Measurements from ENCODE around the gene TEX19.

TEX19 gene

GRCh38 chr17:82316651-82317393 lies 42.2 kb upstream of the TEX19 start:
- Histone ChIP-seq H3K9me3 (ENCODE audit: control insufficient read depth in 2 of 2, low read length in 2 of 2) (no peaks in the 10 kb centered on the region), H3K36me3 (ENCODE audit: control insufficient read depth in 2 of 2, insufficient read depth in 2 of 2, low read length in 2 of 2) (no peaks in the 10 kb centered on the region), H3K4me1 (ENCODE audit: control insufficient read depth in 2 of 2, insufficient read depth in 2 of 2, low read length in 2 of 2) (peaks cover 0 to 2% of the 10 kb centered on the region in 2 donors), H3K27ac (ENCODE audit: low read depth in 2 of 2, low read length in 2 of 2) (no peak overlapping the region), H3K9ac (ENCODE audit: low read depth in 1 of 2, low read length in 2 of 2) (no peak overlapping the region), H3K4me3 (ENCODE audit: low read length in 2 of 2) (peak overlapping the region; percentile 18 to 27), H3K27me3 (ENCODE audit: control insufficient read depth in 2 of 2, insufficient read depth in 2 of 2, low read length in 2 of 2) (peaks cover 9 to 17% of the 10 kb centered on the region in 2 donors)

GRCh38 chr17:82317394-82318168 lies 41.5 kb upstream of the TEX19 start, which contains the start of gene CD7:
CD7 (minus strand) TSS chr17:82317608; CDS start chr17:82317495, 113 bp downstream.
- Histone ChIP-seq H3K36me3 (ENCODE audit: control insufficient read depth in 2 of 2, insufficient read depth in 2 of 2, low read length in 2 of 2) (no peaks in the 10 kb centered on the region), H3K27ac (ENCODE audit: low read depth in 2 of 2, low read length in 2 of 2) (no peak within 1 kb of the TSS), H3K9me3 (ENCODE audit: control insufficient read depth in 2 of 2, low read length in 2 of 2) (no peaks in the 10 kb centered on the region), H3K9ac (ENCODE audit: low read depth in 1 of 2, low read length in 2 of 2) (no peak within 1 kb of the TSS), H3K4me1 (ENCODE audit: control insufficient read depth in 2 of 2, insufficient read depth in 2 of 2, low read length in 2 of 2) (peaks cover 0 to 2% of the 10 kb centered on the region in 2 donors), H3K27me3 (ENCODE audit: control insufficient read depth in 2 of 2, insufficient read depth in 2 of 2, low read length in 2 of 2) (peaks cover 9 to 17% of the 10 kb centered on the region in 2 donors), H3K4me3 (ENCODE audit: low read length in 2 of 2) (peak within 1 kb of the TSS; percentile 18 to 27)

- Histone ChIP-seq H3K4me3 (ENCODE audit: low read length in 2 of 2) (no peak overlapping the region), H3K36me3 (ENCODE audit: control insufficient read depth in 2 of 2, insufficient read depth in 2 of 2, low read length in 2 of 2) (no peaks in the 10 kb centered on the region), H3K27ac (ENCODE audit: low read depth in 2 of 2, low read length in 2 of 2) (no peak overlapping the region), H3K9me3 (ENCODE audit: control insufficient read depth in 2 of 2, low read length in 2 of 2) (no peaks in the 10 kb centered on the region), H3K27me3 (ENCODE audit: control insufficient read depth in 2 of 2, insufficient read depth in 2 of 2, low read length in 2 of 2) (peaks cover 9 to 17% of the 10 kb centered on the region in 2 donors), H3K4me1 (ENCODE audit: control insufficient read depth in 2 of 2, insufficient read depth in 2 of 2, low read length in 2 of 2) (peaks cover 0 to 2% of the 10 kb centered on the region in 2 donors), H3K9ac (ENCODE audit: low read depth in 1 of 2, low read length in 2 of 2) (no peak overlapping the region)
Measured at GRCh38 chr17:82318169-82318498, 40.9 kb upstream of the TEX19 start.

GRCh38 chr17:82318772-82319606 lies 40.1 kb upstream of the TEX19 start:
- Histone ChIP-seq H3K9ac (ENCODE audit: low read depth in 1 of 2, low read length in 2 of 2) (no peak overlapping the region), H3K9me3 (ENCODE audit: control insufficient read depth in 2 of 2, low read length in 2 of 2) (no peaks in the 10 kb centered on the region), H3K4me1 (ENCODE audit: control insufficient read depth in 2 of 2, insufficient read depth in 2 of 2, low read length in 2 of 2) (peaks cover 0 to 2% of the 10 kb centered on the region in 2 donors), H3K36me3 (ENCODE audit: control insufficient read depth in 2 of 2, insufficient read depth in 2 of 2, low read length in 2 of 2) (no peaks in the 10 kb centered on the region), H3K27me3 (ENCODE audit: control insufficient read depth in 2 of 2, insufficient read depth in 2 of 2, low read length in 2 of 2) (peaks cover 7 to 10% of the 10 kb centered on the region in 2 donors), H3K27ac (ENCODE audit: low read depth in 2 of 2, low read length in 2 of 2) (no peak overlapping the region), H3K4me3 (ENCODE audit: low read length in 2 of 2) (no peak overlapping the region)

GRCh38 chr17:82319619-82320062 lies 39.4 kb upstream of the TEX19 start:
- H3K4me3 ChIP-seq (ENCODE audit: low read length in 2 of 2): no peak overlapping the region

GRCh38 chr17:82320140-82320840 lies 38.8 kb upstream of the TEX19 start:
- no peaks in the 10 kb centered on the region for H3K36me3 ChIP-seq (ENCODE audit: control insufficient read depth in 2 of 2, insufficient read depth in 2 of 2, low read length in 2 of 2)
- peaks cover 6 to 8% of the 10 kb centered on the region in 2 donors for H3K4me1 ChIP-seq (ENCODE audit: control insufficient read depth in 2 of 2, insufficient read depth in 2 of 2, low read length in 2 of 2)
- no peak overlapping the region for H3K27ac ChIP-seq (ENCODE audit: low read depth in 2 of 2, low read length in 2 of 2)
- no peaks in the 10 kb centered on the region for H3K9me3 ChIP-seq (ENCODE audit: control insufficient read depth in 2 of 2, low read length in 2 of 2)
- no peak overlapping the region for H3K9ac ChIP-seq (ENCODE audit: low read depth in 1 of 2, low read length in 2 of 2)
- H3K27me3 ChIP-seq (ENCODE audit: control insufficient read depth in 2 of 2, insufficient read depth in 2 of 2, low read length in 2 of 2): peaks cover 4 to 8% of the 10 kb centered on the region in 2 donors
- H3K4me3 ChIP-seq (ENCODE audit: low read length in 2 of 2): no peak overlapping the region

More at GRCh38 chr17:82319619-82320062, 39.4 kb upstream of the TEX19 start:
- no peak overlapping the region for H3K9ac ChIP-seq (ENCODE audit: low read depth in 1 of 2, low read length in 2 of 2)
- no peaks in the 10 kb centered on the region for H3K36me3 ChIP-seq (ENCODE audit: control insufficient read depth in 2 of 2, insufficient read depth in 2 of 2, low read length in 2 of 2)
- peaks cover 2 to 3% of the 10 kb centered on the region in 2 donors for H3K4me1 ChIP-seq (ENCODE audit: control insufficient read depth in 2 of 2, insufficient read depth in 2 of 2, low read length in 2 of 2)
- no peak overlapping the region for H3K27ac ChIP-seq (ENCODE audit: low read depth in 2 of 2, low read length in 2 of 2)
- no peaks in the 10 kb centered on the region for H3K9me3 ChIP-seq (ENCODE audit: control insufficient read depth in 2 of 2, low read length in 2 of 2)
- peaks cover 4 to 8% of the 10 kb centered on the region in 2 donors for H3K27me3 ChIP-seq (ENCODE audit: control insufficient read depth in 2 of 2, insufficient read depth in 2 of 2, low read length in 2 of 2)

GRCh38 chr17:82320956-82321927 lies 37.8 kb upstream of the TEX19 start:
- Histone ChIP-seq H3K4me3 (ENCODE audit: low read length in 2 of 2) (no peak overlapping the region), H3K9ac (ENCODE audit: low read depth in 1 of 2, low read length in 2 of 2) (peak overlapping the region in 1 of 2 donors; percentile 19), H3K9me3 (ENCODE audit: control insufficient read depth in 2 of 2, low read length in 2 of 2) (no peaks in the 10 kb centered on the region), H3K27me3 (ENCODE audit: control insufficient read depth in 2 of 2, insufficient read depth in 2 of 2, low read length in 2 of 2) (peaks cover under 1 to 4% of the 10 kb centered on the region in 2 donors), H3K27ac (ENCODE audit: low read depth in 2 of 2, low read length in 2 of 2) (no peak overlapping the region), H3K4me1 (ENCODE audit: control insufficient read depth in 2 of 2, insufficient read depth in 2 of 2, low read length in 2 of 2) (peaks cover 4 to 14% of the 10 kb centered on the region in 2 donors), H3K36me3 (ENCODE audit: control insufficient read depth in 2 of 2, insufficient read depth in 2 of 2, low read length in 2 of 2) (no peaks in the 10 kb centered on the region)

GRCh38 chr17:82321947-82322466 lies 37.0 kb upstream of the TEX19 start:
- Histone ChIP-seq H3K9me3 (ENCODE audit: control insufficient read depth in 2 of 2, low read length in 2 of 2) (no peaks in the 10 kb centered on the region), H3K27me3 (ENCODE audit: control insufficient read depth in 2 of 2, insufficient read depth in 2 of 2, low read length in 2 of 2) (no peaks in the 10 kb centered on the region), H3K36me3 (ENCODE audit: control insufficient read depth in 2 of 2, insufficient read depth in 2 of 2, low read length in 2 of 2) (no peaks in the 10 kb centered on the region), H3K27ac (ENCODE audit: low read depth in 2 of 2, low read length in 2 of 2) (no peak overlapping the region), H3K4me3 (ENCODE audit: low read length in 2 of 2) (no peak overlapping the region), H3K9ac (ENCODE audit: low read depth in 1 of 2, low read length in 2 of 2) (no peak overlapping the region), H3K4me1 (ENCODE audit: control insufficient read depth in 2 of 2, insufficient read depth in 2 of 2, low read length in 2 of 2) (peaks cover 4 to 14% of the 10 kb centered on the region in 2 donors)
